ENCODE results near the gene PLPP4.
"Not testable (repeated sequence)": the region's sequence is repeated elsewhere in the genome, so short reads cannot be mapped to it uniquely, and the experiment has no call there.

The PLPP4 gene

DNA sequence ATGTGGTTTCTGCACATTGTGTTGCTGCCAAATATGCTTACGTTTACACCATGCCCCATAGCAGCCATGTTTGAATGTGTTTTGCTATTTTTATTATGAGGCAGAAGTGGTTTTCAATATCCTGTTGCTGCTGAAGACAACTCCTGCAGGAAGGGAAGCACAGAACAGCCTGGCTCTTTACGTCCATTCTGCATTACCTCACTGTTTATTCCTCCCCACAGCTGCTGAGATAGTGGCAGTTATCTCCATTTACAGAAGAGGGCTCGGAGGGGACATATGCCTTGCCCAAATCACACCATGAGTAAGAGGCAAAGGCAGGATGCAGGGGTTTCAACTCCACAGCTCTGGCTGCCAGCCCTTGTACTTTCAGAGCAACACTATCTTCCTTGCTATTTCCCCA, 35.3 kb downstream of the PLPP4 start:
- DNase-seq, result no peak

DNA sequence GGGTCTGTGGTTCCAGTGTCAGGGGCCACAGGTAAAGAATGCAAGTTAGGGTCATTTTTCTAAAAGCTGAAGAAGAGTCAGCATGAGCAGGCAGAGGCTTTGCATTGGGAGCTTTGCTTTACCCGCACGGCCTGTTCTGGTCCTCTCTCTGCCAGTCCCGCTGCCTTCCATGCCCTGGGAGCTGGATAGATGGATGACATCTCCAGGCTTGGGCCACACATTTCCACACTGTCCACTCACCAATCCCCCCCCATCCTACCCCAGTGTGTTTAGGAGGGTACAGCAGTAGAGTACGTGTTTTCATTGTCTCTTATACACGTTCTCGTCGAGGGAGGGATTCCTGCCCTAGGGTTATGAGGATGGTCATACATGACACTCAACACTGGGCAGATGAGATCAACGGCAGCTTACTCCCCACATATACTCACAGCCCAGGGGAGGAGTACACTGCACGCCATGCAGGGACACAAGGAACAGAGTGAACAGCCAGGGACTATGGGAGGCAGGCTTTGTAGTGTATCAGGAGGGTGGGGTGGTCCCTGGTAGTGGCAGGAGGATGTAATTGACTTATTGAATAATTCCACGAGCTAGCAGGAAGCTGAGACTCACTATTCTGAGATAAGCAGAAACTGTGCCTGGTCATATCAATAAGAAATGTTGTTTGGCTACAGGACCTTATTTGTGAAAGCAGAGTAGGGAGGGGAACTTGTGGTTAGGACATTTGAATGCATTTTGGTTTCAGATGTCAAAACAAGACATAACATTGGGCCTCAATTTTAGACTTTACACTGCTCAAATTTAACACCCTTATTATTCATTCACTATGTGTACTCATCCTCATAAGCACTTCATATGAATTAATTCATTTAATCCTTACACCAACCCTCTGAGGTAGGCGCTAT, 36.6 kb downstream of the PLPP4 start:
- DNase-seq, result no peak

DNA sequence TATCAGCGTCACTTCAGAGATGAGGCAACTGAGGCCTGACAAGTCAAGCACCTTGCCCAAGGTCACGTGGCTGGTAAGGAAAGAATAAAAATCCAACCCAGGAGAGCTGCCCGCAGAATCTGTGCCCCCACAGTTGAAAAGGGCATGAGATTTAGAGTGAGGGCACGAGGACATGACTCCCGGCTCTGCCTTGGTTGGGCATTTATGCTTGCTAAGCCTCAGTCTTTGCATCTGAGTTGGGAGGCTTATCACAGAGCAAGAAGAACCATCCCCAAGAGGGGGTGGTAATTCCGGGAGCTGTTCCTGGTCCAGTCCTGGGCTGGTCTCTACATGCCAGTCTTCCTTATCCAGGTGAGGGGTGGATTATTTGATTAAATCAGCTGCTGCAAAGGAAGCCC, 37.3 kb downstream of the PLPP4 start:
- no peak for DNase-seq

DNA sequence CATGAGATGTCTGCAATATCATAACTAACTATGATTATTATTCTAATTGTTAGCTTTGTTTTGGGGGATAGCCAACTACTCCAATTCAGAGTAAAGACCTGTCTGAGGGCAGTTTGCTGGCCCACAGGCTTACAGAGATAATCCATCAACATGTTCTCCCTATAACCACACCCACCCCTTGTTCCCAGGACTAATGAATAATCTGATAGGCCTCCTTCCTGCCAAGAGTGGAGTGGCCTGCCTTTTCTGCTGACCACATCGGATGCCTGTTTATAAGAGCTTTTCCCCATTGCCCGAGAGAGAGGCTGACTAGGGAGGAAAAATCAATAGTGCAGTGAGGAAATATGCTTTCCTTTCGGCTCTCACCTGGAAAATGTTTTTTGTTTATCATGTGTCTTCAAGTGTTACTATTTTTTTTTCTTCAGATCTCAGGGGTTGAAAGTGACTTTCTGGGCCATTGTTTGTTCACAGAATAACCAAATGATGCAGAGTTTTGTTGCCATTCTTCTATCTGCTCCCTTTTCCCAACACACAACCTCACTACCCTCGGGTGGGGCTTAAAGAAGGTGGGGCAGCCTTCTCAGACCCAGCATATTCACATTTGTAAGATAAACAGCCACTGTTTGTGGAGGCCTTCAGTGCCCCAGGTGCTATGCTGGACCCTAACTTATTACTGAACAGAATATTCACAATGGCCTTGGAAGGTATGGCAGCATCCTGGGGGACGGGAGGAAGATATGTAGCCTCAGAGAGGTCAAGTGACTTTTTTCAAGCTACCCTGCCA, 38.4 kb downstream of the PLPP4 start:
- DNase-seq, result no peak

DNA sequence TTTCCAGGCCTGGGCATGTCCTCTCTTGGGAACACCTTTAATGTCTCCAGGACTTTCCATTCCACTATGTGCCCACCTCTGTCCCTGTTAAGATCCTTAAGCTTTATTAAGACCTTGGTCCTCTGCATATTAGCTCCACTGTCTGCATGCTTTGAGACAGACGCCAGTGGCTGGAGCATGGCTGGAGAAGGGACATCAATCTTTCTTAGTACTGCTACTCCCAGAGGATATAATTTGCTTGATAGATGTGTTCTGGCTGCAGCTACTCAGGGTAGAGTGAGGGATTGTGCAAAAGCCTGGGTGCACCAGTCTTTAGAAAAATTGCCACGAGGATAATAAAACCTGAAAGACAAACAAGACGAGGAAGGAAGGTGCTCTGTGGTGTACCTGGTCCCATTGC, 42.9 kb downstream of the PLPP4 start:
- no peak for DNase-seq

DNA sequence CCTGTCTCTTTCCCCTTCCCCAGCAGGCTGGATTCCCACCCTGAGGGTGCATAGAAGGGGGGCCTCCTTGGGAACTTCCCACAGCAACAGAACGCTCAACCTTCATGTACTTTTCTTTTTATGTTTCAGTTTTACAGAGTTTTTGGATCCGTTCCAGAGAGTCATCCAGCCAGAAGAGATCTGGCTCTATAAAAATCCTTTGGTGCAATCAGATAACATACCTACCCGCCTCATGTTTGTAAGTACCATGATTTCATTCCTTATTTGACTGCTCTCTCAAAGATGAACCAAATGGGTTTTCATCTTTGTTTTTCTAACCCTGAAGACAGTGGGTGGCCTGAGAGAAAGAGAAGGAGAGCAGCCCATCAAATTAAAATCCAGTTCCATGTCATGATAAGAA, 46.7 kb downstream of the PLPP4 start:
- DNase-seq, result no peak

DNA sequence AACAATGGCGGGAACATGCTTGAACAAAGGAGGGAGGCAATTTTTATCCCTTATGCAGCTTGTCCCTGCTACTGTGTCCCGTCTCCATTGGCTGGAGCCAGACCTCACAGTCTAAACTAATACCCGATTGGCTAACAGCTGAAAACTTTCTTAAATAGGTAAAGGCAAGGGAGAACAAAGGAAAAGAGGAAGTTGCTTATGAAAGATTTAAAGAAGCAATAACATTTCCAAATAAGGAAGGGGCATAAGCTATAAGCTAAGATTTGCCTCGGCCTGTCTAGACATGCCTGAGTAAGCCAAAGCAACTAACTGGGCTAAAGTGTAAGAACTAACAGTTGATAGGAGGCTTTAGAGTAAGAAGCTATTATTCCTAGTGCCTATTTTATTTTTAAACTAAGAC, 47.2 kb downstream of the PLPP4 start:
- DNase-seq, result not testable (repeated sequence)

DNA sequence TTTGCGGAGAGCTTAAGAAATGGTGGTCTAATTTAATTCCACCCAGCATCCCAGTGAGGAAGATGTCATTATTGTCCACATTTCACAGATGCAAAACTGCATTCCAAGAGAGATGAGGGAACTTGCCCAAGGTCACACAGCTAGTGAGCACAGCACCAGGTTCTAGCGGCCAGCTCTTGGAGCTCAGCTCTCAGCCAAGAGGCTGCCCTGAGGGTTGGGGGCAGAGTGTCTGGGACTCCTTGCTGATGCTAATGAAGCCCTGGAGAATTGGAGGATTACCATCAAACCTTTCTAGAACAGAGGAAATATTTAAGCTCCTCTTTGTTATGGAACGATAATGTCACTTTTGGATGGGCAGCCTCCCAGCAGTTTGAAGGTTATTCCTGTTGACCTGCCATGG, 48.0 kb downstream of the PLPP4 start:
- no peak for DNase-seq

DNA sequence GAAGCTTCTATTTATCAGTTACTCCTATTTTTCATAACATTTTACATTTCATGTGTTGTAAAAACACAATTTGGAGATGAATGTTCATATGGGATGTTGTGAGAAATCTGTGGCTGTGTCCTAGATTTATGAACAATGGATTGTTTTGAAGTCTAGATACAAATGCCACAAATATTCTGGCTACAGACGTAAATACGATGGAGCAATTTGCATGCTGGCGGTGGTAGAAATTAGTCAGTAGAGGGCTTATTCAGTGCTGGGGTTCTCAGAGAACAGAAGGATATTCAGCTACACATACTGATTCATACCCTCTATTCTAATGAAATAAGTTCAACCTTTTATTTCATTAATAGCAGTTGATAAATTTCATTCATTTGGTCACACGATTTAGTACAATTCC, 48.8 kb downstream of the PLPP4 start:
- DNase-seq, result no peak

DNA sequence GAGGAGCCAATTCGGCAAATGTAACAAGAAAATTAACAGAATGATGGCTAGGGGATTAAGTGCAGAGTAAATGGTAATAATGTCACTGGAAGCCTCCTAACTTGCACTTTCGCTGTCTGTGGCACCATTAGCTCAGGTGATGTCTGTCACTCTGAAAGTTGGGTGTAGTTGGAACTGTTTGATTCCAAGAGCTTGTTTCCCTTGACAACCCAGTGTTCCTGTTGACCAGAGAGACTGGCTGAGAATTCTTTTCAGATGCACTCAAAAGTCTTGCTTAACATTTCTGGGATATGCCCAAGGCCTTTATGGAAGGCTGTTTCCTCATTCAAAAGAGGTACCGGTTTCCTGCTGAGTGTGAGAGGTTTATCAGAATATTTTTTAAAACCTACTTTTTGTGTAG, 49.6 kb downstream of the PLPP4 start:
- DNase-seq, result no peak

DNA sequence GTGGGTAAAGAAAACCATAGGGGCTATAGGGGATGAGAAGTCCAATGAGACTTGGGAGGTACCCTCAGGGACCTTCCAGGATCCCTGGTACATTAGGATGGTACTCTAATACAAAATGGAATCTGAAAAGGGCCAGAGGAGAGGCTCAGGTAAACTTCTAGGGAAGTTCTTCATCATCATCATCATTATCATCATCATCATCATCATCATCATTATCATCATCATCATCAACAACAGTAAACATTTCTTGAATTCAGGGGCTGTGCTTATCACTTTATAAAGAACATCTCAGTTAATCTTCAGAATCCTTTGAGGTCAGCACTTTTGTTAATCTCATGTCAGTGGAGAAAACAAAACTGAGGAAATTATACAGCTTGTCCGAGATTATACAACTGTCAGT, 50.1 kb downstream of the PLPP4 start:
- DNase-seq, result no peak

DNA sequence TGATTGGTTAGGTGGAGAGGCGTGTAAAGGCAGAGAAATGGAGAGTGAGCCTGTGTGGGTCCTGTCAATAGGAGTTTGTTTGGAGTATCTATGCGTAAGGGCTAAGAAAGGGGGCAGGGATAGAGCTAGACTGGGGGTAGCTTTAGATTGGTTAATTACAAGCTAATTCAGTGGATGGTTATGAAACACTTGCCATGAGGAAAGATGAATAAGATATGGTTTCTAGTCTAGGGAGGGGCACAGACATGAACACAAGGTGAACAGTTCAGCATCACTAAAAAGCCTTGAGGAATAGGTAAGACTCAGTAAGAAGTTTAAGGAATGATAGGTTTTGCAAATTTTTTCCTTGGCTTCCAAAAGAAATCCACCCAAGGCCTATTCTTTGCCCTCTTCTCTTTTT, 50.6 kb downstream of the PLPP4 start:
- no peak for DNase-seq

DNA sequence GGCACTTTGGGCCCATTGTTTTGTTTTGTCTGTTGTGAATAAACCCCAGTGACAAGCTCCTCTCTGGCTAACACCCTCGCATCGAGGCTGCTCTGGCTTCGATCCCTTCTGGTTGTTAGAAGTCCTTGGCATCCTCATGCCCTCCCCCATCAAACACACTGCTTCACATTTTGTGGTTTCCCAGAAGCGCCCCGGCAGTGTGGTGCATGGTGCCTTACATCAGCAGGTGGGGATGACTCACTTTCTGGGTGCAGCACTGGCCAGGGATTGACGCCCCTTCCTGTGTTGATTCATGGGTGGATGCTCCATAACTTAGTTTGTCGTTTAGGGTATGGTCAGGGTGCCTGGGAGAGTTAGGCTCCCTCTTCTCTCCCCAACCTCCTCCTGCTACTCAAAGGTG, 51.4 kb downstream of the PLPP4 start:
- DNase-seq, result no peak

DNA sequence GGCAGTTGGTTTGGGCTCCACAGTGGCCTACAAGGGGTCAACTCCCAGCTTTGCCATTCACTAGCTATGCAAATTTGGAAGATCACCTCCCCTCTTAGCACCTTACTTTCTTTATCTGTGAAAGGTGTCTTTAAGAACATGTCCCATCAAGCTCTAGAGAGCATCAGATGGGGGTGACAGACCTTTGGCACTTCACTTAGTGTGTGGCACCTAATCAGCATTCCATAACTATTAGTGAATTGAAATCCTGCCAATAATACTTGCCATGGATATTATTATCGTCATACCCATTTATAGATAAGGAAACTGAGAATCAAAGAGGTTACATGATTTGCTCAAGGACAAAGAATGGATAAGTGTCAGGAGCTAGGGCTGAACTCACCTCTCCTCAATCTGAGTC, 51.9 kb downstream of the PLPP4 start:
- no peak for DNase-seq

DNA sequence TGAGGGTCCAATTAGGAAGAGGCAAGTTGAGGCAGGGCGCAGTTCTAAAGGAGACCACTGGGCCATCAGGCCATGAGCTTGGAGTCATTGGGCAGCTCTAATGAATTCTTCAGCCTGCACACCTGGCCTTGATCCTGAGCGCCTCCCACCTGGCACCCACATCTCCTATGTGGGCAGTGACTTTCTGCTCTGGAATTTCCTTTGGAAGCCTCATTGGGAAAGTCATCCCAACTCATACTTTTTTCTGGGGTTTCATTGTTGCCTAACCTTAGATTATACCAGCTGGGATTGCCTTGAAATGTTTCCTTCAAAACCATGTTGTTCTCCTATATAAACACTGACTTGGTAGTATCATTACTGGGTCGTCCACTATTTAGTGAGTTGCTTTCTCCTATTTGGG, 54.1 kb downstream of the PLPP4 start:
- no peak for DNase-seq

DNA sequence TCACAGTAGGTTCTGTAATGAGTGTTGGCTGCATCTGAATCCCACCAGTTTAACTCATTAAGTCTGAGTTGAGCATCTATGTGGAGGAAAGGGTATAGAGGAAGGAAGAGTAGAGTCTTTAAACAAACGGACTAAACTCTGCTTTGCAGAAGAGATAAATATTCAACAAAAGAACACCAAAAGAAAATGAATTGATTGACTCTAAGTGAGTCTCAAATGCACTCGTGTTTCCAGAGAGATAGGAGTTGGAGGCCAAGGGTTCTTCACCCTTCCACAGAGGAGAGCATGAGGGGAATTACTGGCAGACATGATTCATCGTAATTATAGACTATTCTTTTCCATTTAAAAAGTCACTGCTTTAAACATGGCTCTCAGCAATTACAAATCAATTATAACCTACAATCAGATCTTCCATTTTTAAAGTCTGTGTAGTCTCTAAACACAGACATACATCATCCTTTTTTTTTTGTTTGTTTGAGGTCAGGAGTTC, 56.3 kb downstream of the PLPP4 start:
- no peak for DNase-seq

DNA sequence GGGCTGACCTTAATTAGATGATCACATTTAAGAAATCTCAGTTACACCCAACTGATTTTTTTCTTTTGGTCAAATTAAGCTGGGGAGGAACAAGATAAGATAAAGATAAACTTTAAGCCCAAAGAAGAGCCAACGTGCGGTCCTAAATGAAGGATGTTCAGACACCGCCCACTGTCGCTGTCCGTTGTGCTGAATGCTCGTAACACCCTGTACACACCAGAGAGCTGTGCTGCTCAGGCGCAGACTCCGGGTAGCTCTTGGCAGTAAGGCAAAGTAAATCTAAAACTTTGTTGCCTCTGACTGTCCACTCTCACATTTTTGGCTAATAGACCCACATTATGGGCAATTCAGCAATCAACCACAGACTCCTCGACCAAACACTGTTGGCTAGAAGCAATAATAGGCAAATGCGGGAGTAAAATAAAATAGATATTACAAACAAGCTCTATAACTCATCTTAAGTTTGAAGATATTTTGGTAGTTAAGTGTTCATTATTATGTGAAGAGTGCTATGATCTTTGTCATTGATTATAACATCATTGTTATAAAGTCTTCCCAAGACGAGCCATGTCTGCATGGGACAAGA, 57.1 kb downstream of the PLPP4 start:
- DNase-seq, result no peak

DNA sequence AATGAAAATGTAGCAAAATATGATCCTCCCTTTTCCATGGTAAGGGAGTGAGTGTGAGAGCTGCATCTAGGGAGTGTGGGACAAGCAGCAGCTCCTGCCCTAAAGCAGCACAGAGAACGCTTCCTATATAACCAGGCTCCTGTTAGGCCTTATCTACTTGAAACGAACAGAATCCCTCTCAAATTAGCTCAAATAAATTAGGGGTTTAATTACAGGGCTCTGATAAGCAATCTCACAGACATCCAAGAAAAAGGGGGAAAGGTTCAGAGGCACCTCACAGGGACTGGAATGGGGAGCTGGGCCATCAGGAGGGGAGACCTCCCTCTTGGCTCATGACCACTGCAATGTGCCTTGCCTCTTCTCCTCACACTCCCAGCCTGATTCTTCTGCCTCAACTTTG, 57.9 kb downstream of the PLPP4 start:
- no peak for DNase-seq

DNA sequence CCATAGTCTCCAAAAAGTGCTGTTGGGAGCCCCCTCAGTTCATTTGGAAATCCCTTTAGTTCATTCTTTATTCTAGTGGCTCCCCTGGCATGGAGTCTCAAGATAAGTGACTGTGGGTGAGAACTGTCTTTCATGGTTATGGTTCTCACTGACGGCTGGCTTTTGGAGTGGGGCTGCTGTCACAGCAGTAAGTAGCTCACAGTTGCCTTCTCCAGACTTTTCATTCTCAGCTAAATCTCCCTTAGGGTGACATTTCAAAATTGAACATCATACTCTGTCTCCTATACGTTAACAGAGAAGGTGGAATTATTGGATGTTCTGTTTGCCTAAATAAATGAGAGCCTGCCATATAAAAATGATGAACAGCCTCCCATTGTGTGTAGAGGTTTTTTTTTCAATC, 58.7 kb downstream of the PLPP4 start:
- no peak for DNase-seq

DNA sequence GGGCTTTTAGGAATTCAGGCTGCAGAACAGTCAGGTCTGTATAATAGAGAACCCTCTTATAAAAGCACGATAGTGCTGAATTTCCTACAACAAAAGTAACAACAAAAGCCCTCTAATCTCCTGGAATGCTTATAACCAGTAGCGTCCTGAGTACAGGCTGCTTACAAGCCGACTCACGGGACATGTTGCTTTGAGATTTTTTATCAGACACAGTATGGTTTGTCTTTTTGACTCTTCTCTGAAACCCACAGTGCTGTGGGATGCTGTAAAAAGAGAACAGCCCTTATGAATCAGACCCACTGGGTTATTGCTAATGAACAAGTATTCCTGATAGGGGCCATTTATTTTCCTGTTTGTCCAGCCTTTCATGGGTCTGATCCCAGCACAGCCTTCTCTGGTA, 59.4 kb downstream of the PLPP4 start:
- no peak for DNase-seq

DNA sequence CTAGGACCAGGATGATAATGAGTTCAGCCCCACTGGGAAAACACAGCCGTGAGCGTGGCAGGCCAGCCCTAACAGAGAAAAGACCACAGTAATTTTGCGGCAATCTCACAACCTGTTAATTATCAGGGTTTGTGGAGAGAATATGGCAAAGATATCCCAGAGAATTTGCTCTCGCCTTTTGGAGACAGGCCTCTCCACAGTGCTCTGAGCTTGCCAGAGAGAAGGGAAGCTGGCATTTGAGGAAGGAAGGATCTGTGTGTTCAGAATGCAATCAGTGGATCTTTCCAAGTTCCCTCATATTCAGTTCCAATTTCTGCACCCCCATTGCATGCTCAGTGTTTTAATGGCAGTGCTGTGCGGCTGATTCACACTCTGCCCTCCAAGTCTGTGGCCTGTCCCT, 60.2 kb downstream of the PLPP4 start:
- DNase-seq, result no peak

DNA sequence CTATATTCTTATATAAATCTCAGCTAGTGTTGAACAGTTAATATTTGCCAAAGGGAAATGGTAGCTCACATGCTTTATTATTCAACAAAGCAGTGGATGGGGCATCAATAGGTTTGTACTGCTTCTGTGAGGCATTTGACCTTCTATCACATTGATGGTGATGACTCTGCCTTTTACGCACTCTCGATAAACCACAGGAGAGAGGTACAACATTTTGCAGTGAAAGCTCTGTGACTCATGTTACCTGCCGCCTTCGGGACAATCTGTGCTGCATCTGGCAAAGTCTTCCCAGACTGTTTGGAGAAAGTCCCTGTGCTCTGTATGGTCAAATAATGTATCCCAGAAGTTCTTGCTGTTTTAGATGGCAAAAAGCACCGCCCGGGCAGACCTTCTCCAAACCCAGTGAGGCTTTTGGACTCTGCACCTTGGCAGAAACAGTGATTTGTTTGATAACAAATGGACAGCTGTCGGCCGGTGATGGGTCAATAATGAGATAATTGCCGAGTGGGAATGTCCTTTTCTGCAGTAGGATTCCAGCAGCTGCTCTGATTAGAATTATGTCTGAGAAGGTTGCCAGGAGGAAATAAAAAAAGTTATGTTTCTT, 61.0 kb downstream of the PLPP4 start:
- DNase-seq, result no peak

DNA sequence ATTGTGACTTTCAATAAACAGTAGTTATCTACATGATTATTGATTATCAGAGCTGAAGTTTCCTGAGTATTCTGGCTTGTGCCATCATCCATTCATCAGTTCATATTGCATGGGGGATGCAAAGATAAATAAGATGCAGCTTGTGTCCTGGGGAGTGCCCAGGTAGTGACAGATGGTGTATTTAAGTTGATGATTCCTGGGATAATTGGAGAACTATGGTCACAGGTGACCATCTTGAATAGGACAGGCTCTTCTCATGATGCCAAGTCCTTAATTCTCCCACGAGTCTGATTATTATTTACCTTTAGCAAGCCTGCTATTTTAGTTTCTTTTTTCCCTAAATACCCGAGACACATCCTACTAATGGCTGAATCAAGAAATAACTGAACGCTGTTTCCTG, 64.9 kb downstream of the PLPP4 start:
- DNase-seq, result no peak
